ENCODE data around the gene SCUBE1.

- TF ChIP-seq EP300 (IDR thresholded peaks at IDR 0.05) (no peak), CTCF (IDR thresholded peaks at IDR 0.05) (no peak), POLR2AphosphoS5 (IDR thresholded peaks at IDR 0.05) (no peak)
Observed at GRCh38 chr22:43287441-43287840, 55.7 kb downstream of the SCUBE1 start.

Data from gastroesophageal sphincter (tissue), 3 donors.